Measurements from ENCODE around the gene CPHXL.

CPHXL gene

DNA sequence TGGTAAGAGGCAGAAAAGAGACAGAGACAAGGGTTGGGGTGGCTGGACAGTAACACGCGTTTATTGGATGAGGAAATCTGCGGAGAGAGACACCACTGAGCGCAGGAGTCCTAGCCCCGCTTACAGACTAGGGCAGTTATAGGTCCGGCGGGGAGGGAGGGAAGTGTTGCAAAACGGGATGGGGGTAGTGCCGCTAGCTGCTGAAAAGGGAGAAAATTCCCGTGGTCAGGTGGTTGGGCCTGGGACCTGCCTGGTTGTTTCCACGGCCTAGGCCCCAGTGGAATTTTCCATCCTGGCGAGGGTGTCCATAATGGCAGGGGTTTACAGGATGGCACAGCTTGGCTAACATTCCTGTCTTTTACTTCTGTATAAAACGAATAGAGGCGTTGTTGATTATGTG is 44.0 kb downstream of the CPHXL start:
- TF ChIP-seq, protein P1, sequence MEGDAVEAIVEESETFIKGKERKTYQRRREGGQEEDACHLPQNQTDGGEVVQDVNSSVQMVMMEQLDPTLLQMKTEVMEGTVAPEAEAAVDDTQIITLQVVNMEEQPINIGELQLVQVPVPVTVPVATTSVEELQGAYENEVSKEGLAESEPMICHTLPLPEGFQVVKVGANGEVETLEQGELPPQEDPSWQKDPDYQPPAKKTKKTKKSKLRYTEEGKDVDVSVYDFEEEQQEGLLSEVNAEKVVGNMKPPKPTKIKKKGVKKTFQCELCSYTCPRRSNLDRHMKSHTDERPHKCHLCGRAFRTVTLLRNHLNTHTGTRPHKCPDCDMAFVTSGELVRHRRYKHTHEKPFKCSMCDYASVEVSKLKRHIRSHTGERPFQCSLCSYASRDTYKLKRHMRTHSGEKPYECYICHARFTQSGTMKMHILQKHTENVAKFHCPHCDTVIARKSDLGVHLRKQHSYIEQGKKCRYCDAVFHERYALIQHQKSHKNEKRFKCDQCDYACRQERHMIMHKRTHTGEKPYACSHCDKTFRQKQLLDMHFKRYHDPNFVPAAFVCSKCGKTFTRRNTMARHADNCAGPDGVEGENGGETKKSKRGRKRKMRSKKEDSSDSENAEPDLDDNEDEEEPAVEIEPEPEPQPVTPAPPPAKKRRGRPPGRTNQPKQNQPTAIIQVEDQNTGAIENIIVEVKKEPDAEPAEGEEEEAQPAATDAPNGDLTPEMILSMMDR (conservative IDR thresholded peaks at IDR 0.05; ENCODE audit: low read depth, low read length): no peak
- no peak overlapping the region for H3K4me3 ChIP-seq (ENCODE audit: low read length)
- no peak for DNase-seq (ENCODE audit: low read depth)

GRCh38 chr16:75679366-75679765 is 46.9 kb downstream of the CPHXL start:
- no peak overlapping the region for H3K4me3 ChIP-seq (ENCODE audit: low read length)
- no peak for DNase-seq (ENCODE audit: low read depth)
- TF ChIP-seq, protein P1 (conservative IDR thresholded peaks at IDR 0.05; ENCODE audit: low read depth, low read length): no peak

GRCh38 chr16:75676909-75677308 is 49.4 kb downstream of the CPHXL start, which contains the start of gene CPHXL2:
Gene CPHXL2 (minus strand): TSS chr16:75677009. CDS start chr16:75676999, 10 bp downstream.
- TF ChIP-seq, protein P1 (conservative IDR thresholded peaks at IDR 0.05; ENCODE audit: low read depth, low read length): no peak
- DNase-seq (ENCODE audit: low read depth): no peak
- H3K4me3 ChIP-seq (ENCODE audit: low read length): no peak within 1 kb of the TSS

DNA sequence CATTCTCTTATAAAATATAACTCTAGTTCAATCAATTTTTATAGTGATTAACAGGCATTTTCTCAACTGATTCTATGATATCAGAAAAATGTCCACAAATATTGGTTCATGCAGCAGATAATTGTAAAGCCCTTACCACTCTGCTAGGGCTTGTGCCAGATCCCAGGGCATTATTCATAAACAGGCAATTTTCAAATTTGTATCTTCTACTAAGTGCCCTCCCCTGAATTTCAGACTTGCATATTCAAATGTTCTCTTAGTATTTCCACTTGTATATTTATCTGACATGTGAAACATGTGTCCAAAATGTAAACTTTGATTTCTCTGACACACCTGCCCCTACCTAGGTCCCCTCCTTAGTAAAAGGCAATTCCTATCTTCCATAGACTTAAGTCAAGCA is 58.8 kb downstream of the CPHXL start:
- H3K4me3 ChIP-seq (ENCODE audit: low read length): no peak overlapping the region
- no peak for DNase-seq (ENCODE audit: low read depth)
- TF ChIP-seq, protein P1 (conservative IDR thresholded peaks at IDR 0.05; ENCODE audit: low read depth, low read length): no peak

All from retinal pigment epithelial cell (primary cell).